ENCODE data around the gene TWNK.

The TWNK gene

GRCh38 chr10:101014230-101014884 lies 27.0 kb downstream of the TWNK start:
- Histone ChIP-seq H4K8ac (ENCODE audit: low read length) (peak overlapping the region; percentile 57), H4K91ac (ENCODE audit: low read length) (no peak overlapping the region), H3K9me3 (ENCODE audit: control insufficient read depth, low read length) (no peaks in the 10 kb centered on the region), H3K9ac (ENCODE audit: low read length) (peak overlapping the region; percentile 65), H3K23ac (ENCODE audit: low read length in 2 of 2) (no peak overlapping the region), H3K4ac (ENCODE audit: low read depth in 1 of 2, low read length in 2 of 2) (peak overlapping the region in 1 of 2 experiments; percentile 10), H2AFZ (ENCODE audit: low read depth, low read length) (no peak overlapping the region), H2BK15ac (ENCODE audit: low read depth, poor library complexity, severe bottlenecking) (peak overlapping the region; percentile 54), H3K4me3 (ENCODE audit: insufficient read depth in 1 of 2, low read depth in 1 of 2, low read length in 2 of 2) (no peak overlapping the region), H2BK12ac (ENCODE audit: low read length in 2 of 2) (peak overlapping the region in 1 of 2 experiments; percentile 24), H2BK5ac (ENCODE audit: low read depth, low read length, poor library complexity, severe bottlenecking) (no peak overlapping the region), H3K27ac (ENCODE audit: low read length, poor library complexity, severe bottlenecking) (no peak overlapping the region), H3K36me3 (ENCODE audit: control insufficient read depth in 1 of 2, insufficient read depth in 2 of 2, low read depth in 1 of 2, low read length in 2 of 2) (no peaks in the 10 kb centered on the region), H3K14ac (ENCODE audit: low read length in 2 of 2) (no peak overlapping the region), H2AK5ac (ENCODE audit: low read length, severe bottlenecking) (no peak overlapping the region), H3K4me2 (ENCODE audit: low read length, poor library complexity, severe bottlenecking) (no peak overlapping the region), H2BK120ac (ENCODE audit: low read depth, low read length) (no peak overlapping the region), H3K79me1 (replicated peaks; ENCODE audit: low read length, poor library complexity, severe bottlenecking) (no peaks in the 10 kb centered on the region), H3K4me1 (ENCODE audit: control insufficient read depth, insufficient read depth, low read depth, low read length) (peaks cover 33% of the 10 kb centered on the region), H3K18ac (ENCODE audit: low read depth in 1 of 2, low read length in 2 of 2) (peak overlapping the region in 1 of 2 experiments; percentile 32), H3K27me3 (ENCODE audit: control insufficient read depth in 1 of 2, insufficient read depth in 1 of 2, low read length in 2 of 2) (no peaks in the 10 kb centered on the region)
- peak; percentile 76 for DNase-seq
- 26% methylated on average over 11 of the region's 11 CpGs for WGBS

- peak overlapping the region; percentile 65 for H3K9ac ChIP-seq (ENCODE audit: low read length)
- peak; percentile 96 for DNase-seq
- 25% methylated on average over 3 of the region's 7 CpGs for WGBS
- H2AK5ac ChIP-seq (ENCODE audit: low read length, severe bottlenecking) = no peak overlapping the region
- H3K9me3 ChIP-seq (ENCODE audit: control insufficient read depth, low read length) = no peaks in the 10 kb centered on the region
- H2BK12ac ChIP-seq (ENCODE audit: low read length in 2 of 2) = peak overlapping the region in 1 of 2 experiments; percentile 65
- no peak overlapping the region for H2BK15ac ChIP-seq (ENCODE audit: low read depth, poor library complexity, severe bottlenecking)
- H3K36me3 ChIP-seq (ENCODE audit: control insufficient read depth in 1 of 2, insufficient read depth in 2 of 2, low read depth in 1 of 2, low read length in 2 of 2) = no peaks in the 10 kb centered on the region
- no peak overlapping the region for H3K23ac ChIP-seq (ENCODE audit: low read length in 2 of 2)
- no peak overlapping the region for H2AFZ ChIP-seq (ENCODE audit: low read depth, low read length)
- no peak overlapping the region for H3K4me2 ChIP-seq (ENCODE audit: low read length, poor library complexity, severe bottlenecking)
- no peak overlapping the region for H3K27ac ChIP-seq (ENCODE audit: low read length, poor library complexity, severe bottlenecking)
- peak overlapping the region in 1 of 2 experiments; percentile 9 for H3K4ac ChIP-seq (ENCODE audit: low read depth in 1 of 2, low read length in 2 of 2)
- peak overlapping the region in 1 of 2 experiments; percentile 25 for H3K18ac ChIP-seq (ENCODE audit: low read depth in 1 of 2, low read length in 2 of 2)
- H3K4me3 ChIP-seq (ENCODE audit: insufficient read depth in 1 of 2, low read depth in 1 of 2, low read length in 2 of 2) = no peak overlapping the region
- no peaks in the 10 kb centered on the region for H3K79me1 ChIP-seq (replicated peaks; ENCODE audit: low read length, poor library complexity, severe bottlenecking)
- no peak overlapping the region for H2BK120ac ChIP-seq (ENCODE audit: low read depth, low read length)
- H4K8ac ChIP-seq (ENCODE audit: low read length) = no peak overlapping the region
- H3K27me3 ChIP-seq (ENCODE audit: control insufficient read depth in 1 of 2, insufficient read depth in 1 of 2, low read length in 2 of 2) = no peaks in the 10 kb centered on the region
- H3K14ac ChIP-seq (ENCODE audit: low read length in 2 of 2) = no peak overlapping the region
- peaks cover 33% of the 10 kb centered on the region for H3K4me1 ChIP-seq (ENCODE audit: control insufficient read depth, insufficient read depth, low read depth, low read length)
- no peak overlapping the region for H4K91ac ChIP-seq (ENCODE audit: low read length)
- no peak overlapping the region for H2BK5ac ChIP-seq (ENCODE audit: low read depth, low read length, poor library complexity, severe bottlenecking)
These were observed 27.7 kb downstream of the TWNK start for GRCh38 chr10:101014966-101015581.

GRCh38 chr10:101015582-101015973 lies 28.2 kb downstream of the TWNK start:
- Histone ChIP-seq H3K4me1 (ENCODE audit: control insufficient read depth, insufficient read depth, low read depth, low read length) (peaks cover 33% of the 10 kb centered on the region), H4K91ac (ENCODE audit: low read length) (peak overlapping the region; percentile 28), H2BK120ac (ENCODE audit: low read depth, low read length) (no peak overlapping the region), H3K14ac (ENCODE audit: low read length in 2 of 2) (no peak overlapping the region), H3K23ac (ENCODE audit: low read length in 2 of 2) (no peak overlapping the region), H3K36me3 (ENCODE audit: control insufficient read depth in 1 of 2, insufficient read depth in 2 of 2, low read depth in 1 of 2, low read length in 2 of 2) (no peaks in the 10 kb centered on the region), H3K9ac (ENCODE audit: low read length) (peak overlapping the region; percentile 65), H3K4me2 (ENCODE audit: low read length, poor library complexity, severe bottlenecking) (no peak overlapping the region), H3K4me3 (ENCODE audit: insufficient read depth in 1 of 2, low read depth in 1 of 2, low read length in 2 of 2) (no peak overlapping the region), H3K4ac (ENCODE audit: low read depth in 1 of 2, low read length in 2 of 2) (peak overlapping the region; percentile 9 to 13), H2BK15ac (ENCODE audit: low read depth, poor library complexity, severe bottlenecking) (peak overlapping the region; percentile 65), H3K9me3 (ENCODE audit: control insufficient read depth, low read length) (no peaks in the 10 kb centered on the region), H3K79me1 (replicated peaks; ENCODE audit: low read length, poor library complexity, severe bottlenecking) (no peaks in the 10 kb centered on the region), H2AK5ac (ENCODE audit: low read length, severe bottlenecking) (no peak overlapping the region), H3K27me3 (ENCODE audit: control insufficient read depth in 1 of 2, insufficient read depth in 1 of 2, low read length in 2 of 2) (no peaks in the 10 kb centered on the region), H2BK5ac (ENCODE audit: low read depth, low read length, poor library complexity, severe bottlenecking) (no peak overlapping the region), H2BK12ac (ENCODE audit: low read length in 2 of 2) (peak overlapping the region in 1 of 2 experiments; percentile 65), H4K8ac (ENCODE audit: low read length) (no peak overlapping the region), H3K27ac (ENCODE audit: low read length, poor library complexity, severe bottlenecking) (no peak overlapping the region), H3K18ac (ENCODE audit: low read depth in 1 of 2, low read length in 2 of 2) (peak overlapping the region; percentile 25 to 67), H2AFZ (ENCODE audit: low read depth, low read length) (no peak overlapping the region)
- 88% methylated on average over 8 of the region's 8 CpGs for WGBS
- DNase-seq = no peak

DNA sequence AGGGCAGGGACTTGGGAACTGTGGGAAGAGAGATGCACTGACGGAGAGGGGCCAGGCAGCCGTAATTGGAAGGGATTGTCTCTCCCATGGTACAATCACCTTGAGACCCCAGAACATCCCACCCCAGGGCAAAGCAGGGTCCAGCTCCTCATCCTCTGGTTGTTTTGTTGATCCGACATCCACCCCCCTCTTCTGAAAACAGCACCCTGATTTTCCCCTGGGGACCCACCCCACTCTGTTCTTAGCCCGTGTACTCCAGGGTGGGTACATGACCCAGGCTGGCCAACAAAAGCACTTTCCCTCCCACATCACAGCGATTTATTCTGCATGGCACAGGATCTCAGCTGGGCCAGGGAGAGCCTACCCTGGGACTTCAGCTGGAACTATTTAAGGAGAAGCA lies 29.5 kb downstream of the TWNK start:
- Histone ChIP-seq H2BK120ac (ENCODE audit: low read depth, low read length) (no peak overlapping the region), H2BK5ac (ENCODE audit: low read depth, low read length, poor library complexity, severe bottlenecking) (no peak overlapping the region), H3K36me3 (ENCODE audit: control insufficient read depth in 1 of 2, insufficient read depth in 2 of 2, low read depth in 1 of 2, low read length in 2 of 2) (no peaks in the 10 kb centered on the region), H3K9ac (ENCODE audit: low read length) (no peak overlapping the region), H3K27me3 (ENCODE audit: control insufficient read depth in 1 of 2, insufficient read depth in 1 of 2, low read length in 2 of 2) (no peaks in the 10 kb centered on the region), H3K9me3 (ENCODE audit: control insufficient read depth, low read length) (no peaks in the 10 kb centered on the region), H2AK5ac (ENCODE audit: low read length, severe bottlenecking) (no peak overlapping the region), H3K18ac (ENCODE audit: low read depth in 1 of 2, low read length in 2 of 2) (no peak overlapping the region), H3K4me1 (ENCODE audit: control insufficient read depth, insufficient read depth, low read depth, low read length) (peaks cover 33% of the 10 kb centered on the region), H4K91ac (ENCODE audit: low read length) (no peak overlapping the region), H3K4me3 (ENCODE audit: insufficient read depth in 1 of 2, low read depth in 1 of 2, low read length in 2 of 2) (no peak overlapping the region), H3K27ac (ENCODE audit: low read length, poor library complexity, severe bottlenecking) (no peak overlapping the region), H3K4ac (ENCODE audit: low read depth in 1 of 2, low read length in 2 of 2) (no peak overlapping the region), H3K4me2 (ENCODE audit: low read length, poor library complexity, severe bottlenecking) (no peak overlapping the region), H3K23ac (ENCODE audit: low read length in 2 of 2) (no peak overlapping the region), H2BK15ac (ENCODE audit: low read depth, poor library complexity, severe bottlenecking) (no peak overlapping the region), H2BK12ac (ENCODE audit: low read length in 2 of 2) (no peak overlapping the region), H4K8ac (ENCODE audit: low read length) (no peak overlapping the region), H3K79me1 (replicated peaks; ENCODE audit: low read length, poor library complexity, severe bottlenecking) (no peaks in the 10 kb centered on the region), H3K14ac (ENCODE audit: low read length in 2 of 2) (no peak overlapping the region), H2AFZ (ENCODE audit: low read depth, low read length) (no peak overlapping the region)
- WGBS = 88% methylated on average over 5 of the region's 5 CpGs
- no peak for DNase-seq

Measured in mesenchymal stem cell (in vitro differentiated cells and primary cell).